T-helper 22 cell (primary cell): ENCODE measurements around the gene ADCY4.

Source experiments
- DNase-seq: peaks from one replicate; pipeline ENCODE4 v3.0.0-alpha.2; 2020; ENCODE audit warnings: low read depth

ADCY4 gene

GRCh38 chr14:24315807-24316596 lies 18.9 kb downstream of the ADCY4 start:
- no peak for DNase-seq

DNA sequence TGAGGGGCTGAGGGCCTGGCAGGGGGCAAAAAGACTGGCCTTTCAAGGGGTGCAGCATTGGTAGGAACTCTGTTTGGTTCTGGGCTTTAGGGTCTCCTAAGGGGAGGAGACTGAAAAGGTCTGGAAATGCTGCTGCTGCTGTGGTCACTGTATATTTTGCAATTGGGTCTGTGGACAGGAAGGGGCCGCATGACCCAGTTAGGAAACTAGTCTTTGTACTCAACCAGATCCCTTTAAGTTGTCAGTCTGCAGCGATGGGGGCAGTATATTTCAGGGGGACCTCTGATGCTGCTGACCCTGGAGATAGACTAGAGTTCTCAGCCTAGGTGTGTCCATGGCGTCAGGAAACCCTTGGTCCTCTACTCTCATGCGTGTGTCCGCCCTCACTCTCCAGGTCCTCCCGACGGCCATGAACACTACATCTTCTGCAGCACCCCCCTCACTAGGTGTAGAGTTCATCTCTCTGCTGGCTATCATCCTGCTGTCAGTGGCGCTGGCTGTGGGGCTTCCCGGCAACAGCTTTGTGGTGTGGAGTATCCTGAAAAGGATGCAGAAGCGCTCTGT lies 19.5 kb downstream of the ADCY4 start:
- no peak for DNase-seq

- no peak for DNase-seq
These were observed 20.3 kb downstream of the ADCY4 start for GRCh38 chr14:24314377-24315193.

GRCh38 chr14:24313913-24314312 lies 21.0 kb downstream of the ADCY4 start:
- no peak for DNase-seq

DNA sequence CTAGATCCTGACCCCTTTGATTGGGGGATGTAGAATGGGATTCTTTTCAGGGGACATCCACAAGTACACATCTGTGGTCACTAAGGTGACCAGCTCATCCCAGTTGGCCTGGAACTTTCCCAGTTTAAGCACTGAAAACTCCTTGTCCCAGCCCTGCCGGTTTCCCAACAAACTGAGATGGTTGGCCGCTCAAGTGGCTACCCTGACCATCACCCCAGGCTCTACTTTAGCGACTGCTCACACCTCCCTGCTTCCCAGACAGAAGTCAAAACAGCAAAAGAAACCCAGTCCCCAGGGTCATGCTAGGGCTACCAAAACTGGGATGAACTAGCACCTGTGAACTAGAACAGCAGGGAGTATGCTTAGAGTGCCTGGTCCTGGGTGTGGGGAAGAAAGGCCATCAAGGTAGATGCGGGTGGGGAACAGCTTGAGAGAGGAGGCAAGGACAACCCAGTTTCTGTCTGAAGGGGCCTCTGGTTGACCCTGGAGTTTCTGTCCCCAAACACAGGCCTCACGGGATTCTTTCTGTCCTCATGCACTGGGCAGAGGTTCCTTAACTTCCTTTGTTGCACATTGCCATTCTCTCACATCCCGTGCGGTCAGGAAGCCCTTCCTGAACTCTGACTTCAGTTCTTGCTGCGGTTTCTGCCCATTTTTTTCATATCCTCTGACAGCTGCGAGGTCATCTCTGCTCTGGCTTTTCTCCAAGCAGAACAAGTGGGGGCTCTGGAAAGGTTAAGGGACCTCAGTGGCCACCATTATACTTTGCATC lies 21.9 kb downstream of the ADCY4 start:
- DNase-seq, result peak; percentile 40

DNA sequence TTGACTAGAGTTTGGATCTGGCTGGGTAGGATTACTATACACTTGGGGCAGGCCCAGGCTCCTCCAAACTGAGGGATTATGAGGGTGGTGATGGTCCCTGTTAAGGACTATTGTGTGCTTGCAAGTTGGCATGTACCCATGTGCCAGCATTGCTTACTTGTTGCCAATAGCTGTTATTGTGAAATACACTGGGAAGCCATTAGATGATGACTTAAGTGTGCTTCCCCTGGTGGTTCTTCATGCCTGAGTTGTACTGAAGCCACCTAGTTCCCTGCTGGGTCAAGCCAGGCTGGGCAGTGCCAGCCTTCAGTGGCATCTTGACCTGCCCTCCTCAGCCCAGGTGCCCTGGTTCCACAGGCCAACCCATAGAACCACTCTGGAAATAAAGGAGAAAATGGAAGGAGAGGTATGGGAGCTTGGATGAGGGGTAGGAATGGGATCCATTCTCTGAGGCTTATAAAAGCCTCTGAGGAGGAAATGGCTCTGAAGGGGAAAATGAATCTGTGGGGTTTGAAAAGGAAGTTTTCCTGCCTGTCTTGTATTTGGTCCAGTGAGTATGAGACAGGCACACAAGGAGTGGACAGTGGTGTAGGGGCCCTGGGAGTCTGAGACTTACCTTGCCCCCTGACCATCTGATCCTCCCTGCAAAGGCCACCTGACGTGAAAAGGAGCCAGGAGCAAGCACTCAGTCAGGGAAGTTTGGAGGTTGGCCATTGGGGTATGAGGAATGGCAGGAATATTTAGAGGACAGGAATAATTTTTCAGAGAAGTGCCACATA lies 22.8 kb downstream of the ADCY4 start:
- DNase-seq, result no peak

DNA sequence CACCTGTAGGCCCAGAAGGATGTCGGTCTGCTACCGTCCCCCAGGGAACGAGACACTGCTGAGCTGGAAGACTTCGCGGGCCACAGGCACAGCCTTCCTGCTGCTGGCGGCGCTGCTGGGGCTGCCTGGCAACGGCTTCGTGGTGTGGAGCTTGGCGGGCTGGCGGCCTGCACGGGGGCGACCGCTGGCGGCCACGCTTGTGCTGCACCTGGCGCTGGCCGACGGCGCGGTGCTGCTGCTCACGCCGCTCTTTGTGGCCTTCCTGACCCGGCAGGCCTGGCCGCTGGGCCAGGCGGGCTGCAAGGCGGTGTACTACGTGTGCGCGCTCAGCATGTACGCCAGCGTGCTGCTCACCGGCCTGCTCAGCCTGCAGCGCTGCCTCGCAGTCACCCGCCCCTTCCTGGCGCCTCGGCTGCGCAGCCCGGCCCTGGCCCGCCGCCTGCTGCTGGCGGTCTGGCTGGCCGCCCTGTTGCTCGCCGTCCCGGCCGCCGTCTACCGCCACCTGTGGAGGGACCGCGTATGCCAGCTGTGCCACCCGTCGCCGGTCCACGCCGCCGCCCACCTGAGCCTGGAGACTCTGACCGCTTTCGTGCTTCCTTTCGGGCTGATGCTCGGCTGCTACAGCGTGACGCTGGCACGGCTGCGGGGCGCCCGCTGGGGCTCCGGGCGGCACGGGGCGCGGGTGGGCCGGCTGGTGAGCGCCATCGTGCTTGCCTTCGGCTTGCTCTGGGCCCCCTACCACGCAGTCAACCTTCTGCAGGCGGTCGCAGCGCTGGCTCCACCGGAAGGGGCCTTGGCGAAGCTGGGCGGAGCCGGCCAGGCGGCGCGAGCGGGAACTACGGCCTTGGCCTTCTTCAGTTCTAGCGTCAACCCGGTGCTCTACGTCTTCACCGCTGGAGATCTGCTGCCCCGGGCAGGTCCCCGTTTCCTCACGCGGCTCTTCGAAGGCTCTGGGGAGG lies 23.9 kb downstream of the ADCY4 start, which contains the start of gene LTB4R:
Gene LTB4R, plus strand, starts transcription at position 857 of the 959 bp plus-strand sequence. CDS start 4,150 bp downstream, outside the sequence.
- peak; percentile 59 for DNase-seq

DNA sequence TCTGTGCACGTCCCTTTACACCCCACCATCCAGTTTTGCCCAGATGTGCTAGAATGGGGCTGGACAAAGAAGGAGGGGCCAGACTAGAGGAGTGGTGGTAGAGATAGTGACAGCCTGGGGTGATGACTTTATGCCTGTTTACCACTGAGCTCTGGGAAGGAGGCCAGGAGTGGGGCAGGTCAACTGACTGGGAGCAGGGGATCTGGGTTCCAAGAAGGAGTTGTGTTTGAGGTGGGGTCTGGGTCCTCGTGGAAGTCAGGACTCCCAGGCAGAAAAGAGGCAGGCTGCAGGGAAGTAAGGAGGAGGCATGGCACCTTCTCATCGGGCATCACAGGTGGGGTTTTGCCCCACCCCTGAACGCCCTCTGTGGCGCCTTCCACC lies 24.6 kb downstream of the ADCY4 start:
- DNase-seq, result no peak

GRCh38 chr14:24309538-24310264 lies 25.2 kb downstream of the ADCY4 start, which contains the start of gene LTB4R2:
Gene LTB4R2 (plus strand): TSS chr14:24310140. CDS start chr14:24310665, 525 bp downstream.
- DNase-seq, result no peak

DNA sequence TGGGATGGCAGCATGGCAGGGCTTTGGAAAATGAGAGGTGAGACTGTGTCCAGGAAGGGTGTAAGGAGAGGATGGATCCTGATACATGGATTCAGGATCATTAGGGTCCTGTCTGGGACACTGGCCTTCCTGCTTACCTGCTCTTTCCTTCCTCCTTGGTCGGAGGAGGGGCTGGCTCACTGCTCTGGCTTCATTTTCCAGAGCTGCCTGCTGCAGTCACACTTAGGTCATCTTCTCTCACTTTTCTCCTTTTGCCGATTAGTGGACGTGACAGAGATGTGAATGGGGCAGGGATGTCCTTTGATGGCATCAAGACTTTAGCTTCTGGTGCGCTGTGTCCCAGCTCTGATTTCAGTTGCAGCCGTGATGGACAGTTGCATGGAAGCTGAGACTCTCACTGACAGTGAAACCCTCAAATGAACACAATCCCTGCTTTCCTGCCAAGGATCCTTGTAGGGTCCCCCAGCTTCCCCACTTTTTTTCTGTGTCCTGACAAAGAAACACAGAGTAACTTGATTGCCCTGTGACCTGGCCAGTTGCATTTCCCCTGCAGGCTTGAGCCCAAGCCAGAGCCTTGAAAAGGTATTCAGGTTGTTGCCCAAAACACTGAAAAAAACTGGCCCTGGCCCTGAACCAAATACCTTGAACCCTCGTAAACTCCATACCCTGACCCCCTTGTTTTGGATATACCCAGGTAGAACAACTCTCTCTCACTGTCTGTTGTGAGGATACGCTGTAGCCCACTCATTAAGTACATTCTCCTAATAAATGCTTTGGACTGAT lies 26.3 kb downstream of the ADCY4 start:
- DNase-seq, result no peak

DNA sequence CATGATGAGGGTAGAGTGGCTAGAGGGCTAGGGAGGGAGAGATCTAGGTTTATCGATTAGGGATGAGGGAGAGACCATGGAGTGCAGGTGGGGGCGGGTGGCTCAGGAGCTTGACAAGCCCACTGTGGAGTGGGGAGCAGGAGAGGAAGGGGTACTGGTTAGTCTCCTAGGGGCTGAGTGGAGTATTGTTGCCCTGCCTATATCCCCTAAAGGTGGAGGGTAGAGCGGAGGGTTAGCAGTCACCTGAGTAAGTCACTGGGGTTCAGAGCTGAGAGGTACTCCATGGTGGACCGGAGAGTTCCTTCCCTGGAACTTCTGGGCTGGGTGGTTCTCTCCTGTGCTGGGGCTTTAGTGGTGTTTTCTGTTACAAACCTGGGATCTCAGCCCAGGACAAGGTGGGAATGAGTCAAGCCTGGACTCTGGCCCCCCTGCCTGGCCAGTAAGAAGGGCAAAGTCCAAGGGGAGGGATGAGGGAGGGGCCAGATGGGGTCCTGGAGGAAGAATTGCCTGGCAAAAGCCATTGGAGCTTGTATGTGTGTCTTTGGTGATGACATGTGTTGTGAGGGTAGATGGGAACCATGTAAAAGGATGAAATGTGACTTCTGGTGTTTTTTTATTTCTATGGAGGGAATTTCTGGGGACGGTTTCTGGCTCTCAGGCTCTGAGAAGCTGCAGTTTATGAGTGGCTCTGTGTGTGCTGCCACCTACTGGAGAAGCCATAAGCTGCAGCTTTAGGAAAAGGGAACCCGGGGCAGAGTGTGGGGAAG lies 27.1 kb downstream of the ADCY4 start, which contains the start of gene CIDEB:
Gene CIDEB, minus strand, starts transcription at position 403 of the 767 bp plus-strand sequence. Its CDS starts 119 bp downstream, at position 284.
- DNase-seq, result peak; percentile 23

DNA sequence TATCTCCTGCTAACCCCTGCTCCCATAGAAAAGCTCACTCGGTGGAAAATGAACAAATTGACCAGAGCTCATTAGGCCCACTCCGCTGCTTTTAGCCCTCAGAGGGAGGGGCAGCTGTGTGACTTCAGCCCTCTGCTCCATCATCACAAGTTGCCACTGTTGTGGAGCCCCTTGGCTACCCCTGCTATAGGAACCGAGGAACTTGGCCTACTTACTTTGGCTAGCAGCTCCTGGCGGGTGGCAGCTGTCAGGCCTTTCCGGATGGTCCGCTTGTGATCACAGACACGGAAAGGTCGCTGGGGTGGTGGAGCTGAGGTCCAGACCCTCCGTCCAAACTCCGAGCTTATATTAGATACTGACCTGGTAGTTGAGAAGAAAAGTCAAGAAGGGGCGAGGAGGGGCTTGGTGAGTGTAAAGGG lies 27.7 kb downstream of the ADCY4 start:
- DNase-seq, result no peak

GRCh38 chr14:24304019-24304387 lies 30.9 kb downstream of the ADCY4 start:
- DNase-seq, result no peak

GRCh38 chr14:24300326-24300980 lies 34.4 kb downstream of the ADCY4 start:
- no peak for DNase-seq

DNA sequence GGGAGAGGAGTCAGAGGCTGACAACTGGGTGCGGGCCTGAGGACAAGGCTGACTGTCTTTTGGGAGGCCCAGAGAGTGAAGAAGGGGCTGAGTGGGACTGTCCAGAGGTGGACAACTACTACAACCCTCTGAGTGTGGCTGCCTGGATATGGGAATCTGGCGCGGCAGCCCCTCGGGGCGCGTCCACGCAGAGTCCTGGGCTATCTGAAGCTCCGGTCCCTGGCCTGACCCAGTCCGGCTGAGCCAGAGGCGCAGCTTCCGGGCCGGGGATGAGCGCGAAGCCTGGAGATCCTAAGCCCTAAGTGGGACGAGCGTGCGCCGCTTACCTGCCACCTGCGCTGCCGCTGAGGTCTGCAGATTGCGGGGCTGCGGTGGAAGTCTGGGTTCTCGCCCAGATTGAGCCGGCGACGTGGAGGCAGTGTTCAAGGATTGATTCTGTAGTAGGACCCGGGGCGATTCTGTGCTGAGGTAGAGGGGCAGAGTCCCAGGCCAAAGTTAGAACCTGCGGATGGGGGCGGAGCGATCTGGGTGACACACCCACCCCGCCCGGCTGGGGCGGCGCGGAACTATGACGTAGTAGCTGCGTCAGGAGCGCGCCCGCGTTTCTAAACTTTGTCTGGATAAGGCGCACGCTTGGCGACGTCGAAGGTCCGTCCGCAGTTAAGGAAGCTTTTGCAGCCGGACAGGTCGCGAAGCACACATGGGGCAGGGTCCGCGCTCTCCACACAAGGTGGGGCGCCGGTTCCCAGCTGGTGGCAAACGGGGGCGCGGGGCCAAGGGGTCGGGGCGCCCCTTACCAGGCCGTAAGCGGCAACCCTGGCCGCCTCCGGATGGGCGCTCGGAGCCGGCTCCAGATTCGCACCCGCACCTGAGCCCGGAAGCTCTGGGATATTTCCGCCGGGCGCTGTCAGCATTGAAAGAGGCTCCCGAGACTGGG lies 35.3 kb downstream of the ADCY4 start, which contains the start of the genes DHRS1 and NOP9:
Gene DHRS1, minus strand, starts transcription at position 526 of the 937 bp plus-strand sequence. CDS start 674 bp downstream, outside the sequence.
Gene NOP9, plus strand, starts transcription at position 596 of the 937 bp plus-strand sequence. Its CDS starts 105 bp downstream, at position 701.
- DNase-seq, result peak; percentile 82

GRCh38 chr14:24298892-24299254 lies 36.0 kb downstream of the ADCY4 start:
- DNase-seq, result no peak
